ENCODE results near the gene PTPRH. TPM values are rescaled to one million over a fixed set of nuclear protein-coding genes. Genes with fewer than 3 reads are reported as not detected.

Gene PTPRH
- total RNA-seq, 3 donors from 2014 or later (not counting 1 experiment from before 2014, with no cell fraction given), result 0.45 TPM; not detected in 2

DNA sequence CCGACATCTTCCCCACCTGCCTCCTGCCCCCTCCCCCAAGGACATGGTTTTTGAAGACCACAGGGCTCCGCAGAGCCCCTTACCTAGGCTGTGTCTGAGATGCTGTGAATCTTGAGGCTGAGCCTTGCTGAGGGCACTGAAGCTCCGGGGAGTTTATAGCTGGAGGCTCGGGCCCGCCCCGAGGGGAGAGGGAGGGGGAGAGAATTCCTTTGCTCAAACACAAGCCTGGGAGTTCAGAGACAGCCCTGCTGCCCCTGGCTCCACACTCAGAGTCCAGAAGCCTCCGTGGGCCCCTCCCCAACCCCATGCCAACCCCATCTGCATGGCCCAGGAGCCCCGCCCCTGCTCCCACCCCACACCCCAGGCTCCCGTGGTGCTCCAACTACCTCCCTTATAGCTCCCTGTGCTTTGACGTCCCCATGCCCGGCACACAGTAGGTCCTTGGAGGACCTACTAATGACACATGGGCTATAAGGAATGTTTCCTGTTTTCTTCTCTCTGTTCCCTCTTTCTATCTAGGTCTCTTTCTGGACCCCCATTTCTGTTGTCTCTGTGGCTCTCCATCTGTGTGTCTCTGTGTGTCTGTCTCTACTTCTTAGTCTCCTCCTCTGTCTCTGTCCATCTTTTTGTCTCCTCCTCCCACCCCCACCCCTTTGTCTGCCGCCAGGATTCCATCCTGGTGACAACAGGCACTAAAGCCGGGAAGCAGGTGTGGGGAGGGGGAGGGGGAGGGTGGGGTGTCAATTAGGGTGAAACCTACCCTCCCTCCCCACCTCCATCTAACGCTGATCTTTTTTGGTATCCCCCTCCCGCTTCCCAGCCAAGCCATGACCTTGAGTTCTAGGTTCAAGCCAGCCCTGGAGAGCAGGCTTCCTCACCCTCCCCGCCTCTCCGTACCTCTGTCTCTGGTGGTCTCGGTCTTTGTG lies 60.0 kb downstream of the PTPRH start, which contains the start of gene TNNT1:
Gene TNNT1 (minus strand): TSS at position 129 of the 926 bp plus-strand sequence. CDS start 2,049 bp downstream, outside the sequence.
- Histone ChIP-seq H3K4me1 (ENCODE audit: control insufficient read depth, insufficient read depth, low read length) (peaks cover 19% of the 10 kb centered on the region), H3K4me3 (ENCODE audit: low read length) (no peak within 1 kb of the TSS), H3K36me3 (ENCODE audit: control insufficient read depth, insufficient read depth, low read length) (no peaks in the 10 kb centered on the region), H3K27ac (ENCODE audit: low read length) (no peak within 1 kb of the TSS), H3K9me3 (ENCODE audit: control insufficient read depth, insufficient read depth, low read length) (peaks cover 8% of the 10 kb centered on the region), H3K27me3 (ENCODE audit: control insufficient read depth, insufficient read depth, low read length) (peaks cover 27% of the 10 kb centered on the region)
- H3K36me3 Mint-ChIP-seq, result no peaks in the 10 kb centered on the region
- peaks cover 26 to 30% of the 10 kb centered on the region in 2 donors for H3K27me3 Mint-ChIP-seq (ENCODE audit: low read depth in 2 of 2)
- no peak within 1 kb of the TSS for H3K27ac Mint-ChIP-seq
- peaks cover 5 to 6% of the 10 kb centered on the region in 2 donors for H3K9me3 Mint-ChIP-seq
- TF ChIP-seq, protein P1, sequence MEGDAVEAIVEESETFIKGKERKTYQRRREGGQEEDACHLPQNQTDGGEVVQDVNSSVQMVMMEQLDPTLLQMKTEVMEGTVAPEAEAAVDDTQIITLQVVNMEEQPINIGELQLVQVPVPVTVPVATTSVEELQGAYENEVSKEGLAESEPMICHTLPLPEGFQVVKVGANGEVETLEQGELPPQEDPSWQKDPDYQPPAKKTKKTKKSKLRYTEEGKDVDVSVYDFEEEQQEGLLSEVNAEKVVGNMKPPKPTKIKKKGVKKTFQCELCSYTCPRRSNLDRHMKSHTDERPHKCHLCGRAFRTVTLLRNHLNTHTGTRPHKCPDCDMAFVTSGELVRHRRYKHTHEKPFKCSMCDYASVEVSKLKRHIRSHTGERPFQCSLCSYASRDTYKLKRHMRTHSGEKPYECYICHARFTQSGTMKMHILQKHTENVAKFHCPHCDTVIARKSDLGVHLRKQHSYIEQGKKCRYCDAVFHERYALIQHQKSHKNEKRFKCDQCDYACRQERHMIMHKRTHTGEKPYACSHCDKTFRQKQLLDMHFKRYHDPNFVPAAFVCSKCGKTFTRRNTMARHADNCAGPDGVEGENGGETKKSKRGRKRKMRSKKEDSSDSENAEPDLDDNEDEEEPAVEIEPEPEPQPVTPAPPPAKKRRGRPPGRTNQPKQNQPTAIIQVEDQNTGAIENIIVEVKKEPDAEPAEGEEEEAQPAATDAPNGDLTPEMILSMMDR (IDR thresholded peaks at IDR 0.05), result no peak
- intact Hi-C loops (cut with micrococcal nuclease), result loop anchor here (10.0 kb wide), 1 partner anchor 495 kb away; no protein-coding TSS in a partner anchor
- no peak for ATAC-seq
- no peak for DNase-seq
- peaks cover 17 to 23% of the 10 kb centered on the region in 2 donors for H3K4me1 Mint-ChIP-seq
- 29% methylated on average over 16 of the region's 18 CpGs for WGBS (ENCODE audit: insufficient coverage)
- no peak within 1 kb of the TSS for H3K4me3 Mint-ChIP-seq

DNA sequence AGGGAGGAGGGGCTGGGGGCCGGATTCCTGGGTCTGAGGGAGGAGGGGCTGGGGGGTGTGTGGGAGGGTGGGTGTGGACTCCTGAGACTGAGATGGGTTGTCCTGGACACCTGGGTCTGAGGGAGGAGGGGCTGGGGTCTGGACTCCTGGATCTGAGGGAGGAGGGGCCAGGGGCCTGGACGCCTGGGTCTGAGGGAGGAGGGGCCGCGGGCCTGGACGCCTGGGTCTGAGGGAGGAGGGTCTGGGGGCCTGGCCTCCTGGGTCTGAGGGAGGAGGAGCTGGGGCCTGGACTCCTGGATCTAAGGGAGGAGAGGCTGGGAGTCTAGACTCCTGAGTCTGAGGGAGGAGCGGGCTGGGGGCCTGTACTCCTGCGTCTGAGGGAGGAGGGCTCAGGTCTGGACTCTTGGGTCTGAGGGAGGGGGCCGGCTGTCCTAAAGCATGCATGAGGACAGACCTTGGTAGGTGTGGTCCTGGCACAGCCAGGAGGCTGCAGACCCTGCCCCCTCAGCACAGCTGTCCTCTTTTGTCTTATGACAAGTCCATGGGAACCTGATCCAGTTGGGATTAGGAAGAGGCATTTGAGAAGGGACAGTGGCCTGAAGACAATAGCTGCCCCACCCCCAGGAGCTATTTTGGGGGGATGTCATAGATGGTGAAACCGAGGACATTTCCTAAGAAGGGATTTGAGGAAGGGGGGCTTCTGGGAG lies 61.6 kb downstream of the PTPRH start:
- no peak for ATAC-seq

DNA sequence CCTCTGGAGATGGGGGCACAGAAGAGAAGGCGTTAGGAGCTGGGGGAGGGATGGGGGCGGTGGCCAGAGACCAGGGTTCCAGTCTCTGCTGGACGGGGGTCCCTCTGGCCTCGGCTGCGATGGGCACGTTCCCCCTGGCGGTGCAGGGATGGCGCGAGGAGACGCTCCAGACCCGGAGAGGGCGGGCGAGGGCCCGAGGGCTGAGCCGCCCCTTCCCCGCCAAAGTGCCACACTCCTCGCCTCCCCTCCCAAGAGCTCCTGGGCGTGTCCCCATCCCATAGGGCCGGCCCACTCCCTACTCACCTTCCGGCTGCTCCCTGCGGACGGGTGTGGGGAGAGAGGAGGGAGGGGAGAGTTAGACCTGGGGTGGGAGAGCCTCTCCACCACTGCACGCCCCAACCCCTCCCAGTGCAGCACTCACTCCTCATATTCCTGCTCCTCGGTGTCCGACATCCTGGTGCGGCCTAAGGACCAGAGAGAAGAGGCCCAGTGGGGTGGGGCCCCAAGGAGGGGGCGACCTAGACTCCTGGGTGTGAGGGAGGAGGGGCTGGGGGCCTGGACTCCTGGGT lies 62.5 kb downstream of the PTPRH start:
- no peak overlapping the region for H3K27ac Mint-ChIP-seq
- H3K27me3 Mint-ChIP-seq (ENCODE audit: low read depth in 2 of 2), result peaks cover 28 to 37% of the 10 kb centered on the region in 2 donors
- peaks cover 5% of the 10 kb centered on the region for H3K9me3 ChIP-seq (ENCODE audit: control insufficient read depth, insufficient read depth, low read length)
- H3K9me3 Mint-ChIP-seq, result no peaks in the 10 kb centered on the region
- intact Hi-C loops (cut with micrococcal nuclease), result no loop called here
- H3K4me3 ChIP-seq (ENCODE audit: low read length), result no peak overlapping the region
- DNase-seq (no peak), ATAC-seq (no peak)
- no peaks in the 10 kb centered on the region for H3K36me3 Mint-ChIP-seq
- H3K4me3 Mint-ChIP-seq, result no peak overlapping the region
- TF ChIP-seq, protein P1 (IDR thresholded peaks at IDR 0.05), result no peak
- peaks cover 17% of the 10 kb centered on the region for H3K4me1 ChIP-seq (ENCODE audit: control insufficient read depth, insufficient read depth, low read length)
- no peak overlapping the region for H3K27ac ChIP-seq (ENCODE audit: low read length)
- H3K36me3 ChIP-seq (ENCODE audit: control insufficient read depth, insufficient read depth, low read length), result no peaks in the 10 kb centered on the region
- 6% methylated on average over 21 of the region's 27 CpGs for WGBS (ENCODE audit: insufficient coverage)
- H3K4me1 Mint-ChIP-seq, result peaks cover 4 to 8% of the 10 kb centered on the region in 2 donors
- peaks cover 30% of the 10 kb centered on the region for H3K27me3 ChIP-seq (ENCODE audit: control insufficient read depth, insufficient read depth, low read length)

More for the DNA sequence above, 61.6 kb downstream of the PTPRH start:
- Histone ChIP-seq H3K36me3 (ENCODE audit: control insufficient read depth, insufficient read depth, low read length) (no peaks in the 10 kb centered on the region), H3K27ac (ENCODE audit: low read length) (no peak overlapping the region), H3K4me3 (ENCODE audit: low read length) (no peak overlapping the region), H3K4me1 (ENCODE audit: control insufficient read depth, insufficient read depth, low read length) (peaks cover 19% of the 10 kb centered on the region), H3K9me3 (ENCODE audit: control insufficient read depth, insufficient read depth, low read length) (peaks cover 8% of the 10 kb centered on the region), H3K27me3 (ENCODE audit: control insufficient read depth, insufficient read depth, low read length) (peaks cover 27% of the 10 kb centered on the region)
- Mint-ChIP-seq H3K4me1 (peaks cover 10 to 15% of the 10 kb centered on the region in 2 donors), H3K9me3 (peaks cover 5 to 6% of the 10 kb centered on the region in 2 donors), H3K36me3 (no peaks in the 10 kb centered on the region), H3K4me3 (no peak overlapping the region), H3K27me3 (ENCODE audit: low read depth in 2 of 2) (peaks cover 28 to 37% of the 10 kb centered on the region in 2 donors), H3K27ac (no peak overlapping the region)
- WGBS (ENCODE audit: insufficient coverage), result 57% methylated on average over 7 of the region's 9 CpGs
- intact Hi-C loops (cut with micrococcal nuclease), result no loop called here
- TF ChIP-seq, protein P1 (IDR thresholded peaks at IDR 0.05), result no peak
- DNase-seq, result no peak
